K562 (cell line): ENCODE measurements around the gene STAU1. TPM values are rescaled to one million over a fixed set of nuclear protein-coding genes. Genes with fewer than 3 reads are reported as not detected.

Experiments used
- ATAC-seq: fragments of 200-7000 bp; cut with Tn5 transposase; 3 replicates; pipeline ENCODE4 v1.9.1; 2020; ENCODE audit warnings: moderate library complexity
- Bru-seq: library from RNA; stranded (reverse); fragments of 400-500 nt; gene quantifications from one replicate; lab custom pipeline; 2021; lab: Mats Ljungman, UMichigan
- BruChase-seq, 2 experiments: library from RNA; stranded (reverse); fragments of 400-500 nt; gene quantifications; one replicate each; lab custom pipeline; 2021; lab: Mats Ljungman, UMichigan
- BruUV-seq: library from RNA; stranded (reverse); fragments of 400-500 nt; replicated peaks from 2 replicates; lab custom pipeline; 2021; lab: Mats Ljungman, UMichigan
- CTCF ChIA-PET: fragments of 300-600 bp; formaldehyde crosslinking; extraction: SDS; loops from one replicate; lab custom pipeline; 2021; ENCODE audit warnings: low intra/inter-chr PET ratio; lab: Yijun Ruan, JAX
- POLR2A ChIA-PET: fragments of 300-600, 350-650 bp; sonication (Branson Sonifier 250); formaldehyde crosslinking; extraction: SDS; loops from one replicate; lab custom pipeline; 2021; ENCODE audit warnings: antibody characterized with exemption, inconsistent platforms; lab: Yijun Ruan, JAX
- DNase-seq, 4 experiments: peaks; one replicate each; pipeline versions ENCODE4 v3.0.0 to v3.0.0-alpha.2; 2011 to 2018; ENCODE audit warnings: low spot score in 3 of 4, mixed read lengths in 3 of 4; ENCODE audit errors: extremely low read depth in 1 of 4
- FAIRE-seq: peaks from 2 replicates; lab custom pipeline; 2011; peaks lifted over from hg19 to GRCh38; lab: Jason Lieb, UNC
- H2AFZ ChIP-seq: 2 replicates; pipeline ENCODE4 v1.6.0; 2011; ENCODE audit warnings: low read depth, low read length, control low read depth, inconsistent platforms
- H3K27ac ChIP-seq: fragments of 200-600 bp; 3 replicates; pipeline ENCODE4 v1.8.0; 2011; ENCODE audit warnings: low read depth, mild to moderate bottlenecking, control low read depth, inconsistent platforms, low read length, moderate library complexity, mixed read lengths; ENCODE audit errors: extremely low read depth
- H3K27me3 ChIP-seq, 2 experiments: fragments of 300-600 bp in 1 of 2; 2 replicates in 1 of 2; 3 replicates in 1 of 2; pipeline versions ENCODE4 v1.6.0 to v1.8.0; 2011; ENCODE audit warnings: inconsistent platforms in 2 of 2, low read length in 2 of 2, mild to moderate bottlenecking in 1 of 2, mixed read lengths in 1 of 2, moderate library complexity in 1 of 2; ENCODE audit not compliant: control insufficient read depth in 2 of 2, insufficient read depth in 2 of 2
- H3K36me3 ChIP-seq: fragments of 300-600 bp; 3 replicates; pipeline ENCODE4 v1.8.0; 2011; ENCODE audit warnings: mild to moderate bottlenecking, low read length, inconsistent platforms; ENCODE audit not compliant: control insufficient read depth, insufficient read depth
- H3K4me1 ChIP-seq, 2 experiments: fragments of 200-600 bp in 1 of 2; replicated peaks in 1 of 2; 2 replicates in 1 of 2; 3 replicates in 1 of 2; pipeline versions ENCODE4 v1.5.1 to v1.8.0; 2011; ENCODE audit warnings: inconsistent platforms in 2 of 2, low read length in 2 of 2, mild to moderate bottlenecking in 1 of 2, mixed read lengths in 1 of 2, moderate library complexity in 1 of 2; ENCODE audit not compliant: control insufficient read depth in 2 of 2, insufficient read depth in 2 of 2
- H3K4me2 ChIP-seq: 2 replicates; pipeline ENCODE4 v1.6.1; 2011; ENCODE audit warnings: low read length, control low read depth, inconsistent platforms, mixed read lengths; ENCODE audit not compliant: insufficient read depth
- H3K4me3 ChIP-seq: fragments of 200-600 bp; sonication (generic), shearing (Covaris generic); 2 replicates; pipeline ENCODE4 v1.5.1; 2016; ENCODE audit warnings: control low read depth, inconsistent platforms
- H3K79me2 ChIP-seq: fragments of 200-600 bp; 3 replicates; pipeline ENCODE4 v1.8.0; 2011; ENCODE audit warnings: low read length, inconsistent platforms; ENCODE audit not compliant: control insufficient read depth, insufficient read depth
- H3K9ac ChIP-seq, 2 experiments: 2 replicates each; pipeline versions ENCODE4 v1.6.0 to v1.6.1; 2011; ENCODE audit warnings: low read depth in 2 of 2, low read length in 2 of 2, control low read depth in 1 of 2, inconsistent platforms in 1 of 2, mild to moderate bottlenecking in 1 of 2, mixed read lengths in 1 of 2; ENCODE audit not compliant: insufficient read depth in 1 of 2
- H3K9me1 ChIP-seq: one replicate; pipeline ENCODE4 v1.6.0; 2011; ENCODE audit warnings: inconsistent platforms, mild to moderate bottlenecking, low read length, moderate library complexity; ENCODE audit not compliant: control insufficient read depth, insufficient read depth
- H3K9me3 ChIP-seq: replicated peaks from 2 replicates; pipeline ENCODE4 v1.5.1; 2011; ENCODE audit warnings: low read depth, low read length, inconsistent platforms; ENCODE audit not compliant: control insufficient read depth, insufficient read depth
- H4K20me1 ChIP-seq: replicated peaks from 2 replicates; pipeline ENCODE4 v1.6.1; 2011; ENCODE audit warnings: low read length, inconsistent platforms, mixed read lengths; ENCODE audit not compliant: control insufficient read depth, insufficient read depth
- KDM5B ChIP-seq: fragments of 200-600 bp; sonication (generic); IDR thresholded peaks from 2 replicates; pipeline ENCODE4 v1.6.1; 2012; ENCODE audit warnings: low read depth, mild to moderate bottlenecking, moderate library complexity, low read length, control low read depth, inconsistent platforms; ENCODE audit not compliant: insufficient replicate concordance
- NR2C1 ChIP-seq, 2 experiments: fragments of 450-650 bp; IDR thresholded peaks; 2 replicates each; pipeline ENCODE4 v1.6.1; 2017; ENCODE audit warnings: mild to moderate bottlenecking in 2 of 2, antibody characterized with exemption in 1 of 2, inconsistent platforms in 1 of 2, missing compliant biosample characterization in 1 of 2, missing genetic modification characterization in 1 of 2
- PTRF ChIP-seq: fragments of 450-650 bp; IDR thresholded peaks from 2 replicates; pipeline ENCODE4 v1.6.1; 2016; ENCODE audit warnings: mild to moderate bottlenecking, missing genetic modification characterization, missing compliant biosample characterization
- SUPT5H ChIP-seq: fragments of 450-650 bp; IDR thresholded peaks from 2 replicates; pipeline ENCODE4 v1.6.1; 2016
- WGBS: fragments of 100-300 bp; shearing (Covaris generic); methylation state at CpG from one replicate; pipeline ENCODE4 v1.1.6; 2016; ENCODE audit warnings: low coverage, mixed read lengths; ENCODE audit not compliant: insufficient coverage; ENCODE audit errors: missing lambda C conversion rate; 5-methylcytosine and 5-hydroxymethylcytosine counted together
- in situ Hi-C: fragments of 300-500 bp; cut with MboI; formaldehyde crosslinking; loops from 4 replicates; pipeline ENCODE4 v1.15.0; 2018; ENCODE audit warnings: inconsistent platforms, mixed read lengths
- intact Hi-C: fragments of 100-400 bp; cut with micrococcal nuclease; formaldehyde crosslinking; loops from 2 replicates; pipeline ENCODE4 v1.14.2; 2022
- long read RNA-seq, 3 experiments: library from polyadenylated mRNA in 2 of 3; library from RNA in 1 of 3; unstranded in 2 of 3; stranded (forward) in 1 of 3; transcript quantifications; one replicate each; pipeline ENCODE4 v2.0.0, GENCODE V29; 2019 to 2022
- polyA minus RNA-seq, 3 experiments: library from RNA; depleted of rRNA, polyadenylated mRNA; stranded (reverse); fragments of >200 nt; gene quantifications; 2 replicates each; pipeline ENCODE4 v1.2.3, GENCODE V29; 2011
- polyA plus RNA-seq, 8 experiments: library from polyadenylated mRNA; depleted of rRNA in 4 of 8; stranded (reverse) in 5 of 8; unstranded in 3 of 8; fragments of >200 nt; fragmentation: Nextera tagmentation in 2 of 8; fragmentation: Illumina TruSeq in 1 of 8; extraction: Ambion mirVana in 2 of 8; extraction: Trizol in 1 of 8; gene quantifications; 2 replicates each; pipeline versions ENCODE4 v1.2.1 to v1.2.3, GENCODE V29; 2011 to 2014; ENCODE audit warnings: inconsistent platforms in 1 of 8, missing spikeins in 1 of 8
- total RNA-seq, 7 experiments: library from RNA; depleted of rRNA in 6 of 7; stranded (reverse); fragments of >200 nt in 6 of 7; fragmentation: Illumina TruSeq in 2 of 7; extraction: Trizol in 2 of 7; gene quantifications; 2 replicates each; pipeline versions ENCODE4 v1.2.1 to v1.2.3, GENCODE V29; 2011 to 2021; ENCODE audit warnings: low replicate concordance in 1 of 7
- TF ChIP-seq, protein P1 (sequence below), 3 experiments: fragments of 200-800 bp in 1 of 3; fragments of 250-450 bp in 1 of 3; fragments of 450-650 bp in 1 of 3; sonication (Bioruptor Pico) in 1 of 3; sonication (Bioruptor generic) in 1 of 3; formaldehyde crosslinking in 1 of 3; IDR thresholded peaks; 2 replicates each; pipeline versions ENCODE4 v1.6.1 to v1.8.0; 2016 to 2022; ENCODE audit warnings: mild to moderate bottlenecking in 2 of 3, missing genetic modification characterization in 2 of 3, missing compliant biosample characterization in 1 of 3, moderate library complexity in 1 of 3

STAU1 gene, protein sequence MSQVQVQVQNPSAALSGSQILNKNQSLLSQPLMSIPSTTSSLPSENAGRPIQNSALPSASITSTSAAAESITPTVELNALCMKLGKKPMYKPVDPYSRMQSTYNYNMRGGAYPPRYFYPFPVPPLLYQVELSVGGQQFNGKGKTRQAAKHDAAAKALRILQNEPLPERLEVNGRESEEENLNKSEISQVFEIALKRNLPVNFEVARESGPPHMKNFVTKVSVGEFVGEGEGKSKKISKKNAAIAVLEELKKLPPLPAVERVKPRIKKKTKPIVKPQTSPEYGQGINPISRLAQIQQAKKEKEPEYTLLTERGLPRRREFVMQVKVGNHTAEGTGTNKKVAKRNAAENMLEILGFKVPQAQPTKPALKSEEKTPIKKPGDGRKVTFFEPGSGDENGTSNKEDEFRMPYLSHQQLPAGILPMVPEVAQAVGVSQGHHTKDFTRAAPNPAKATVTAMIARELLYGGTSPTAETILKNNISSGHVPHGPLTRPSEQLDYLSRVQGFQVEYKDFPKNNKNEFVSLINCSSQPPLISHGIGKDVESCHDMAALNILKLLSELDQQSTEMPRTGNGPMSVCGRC
- 34.6 and 56.6 TPM in 2 replicates for total RNA-seq (2011; cell fraction: chromatin; rRNA removed; ENCODE audit: low replicate concordance)
- total RNA-seq (2011; cell fraction: nucleolus; rRNA removed): 20.2 and 22.2 TPM in 2 replicates
- total RNA-seq (2011; cell fraction: nucleoplasm; rRNA removed): 32.0 and 38.2 TPM in 2 replicates
- total RNA-seq (2014; rRNA removed) (42.2 and 45.8 TPM in 2 replicates), total RNA-seq (2014; rRNA removed; fragmentation: Illumina TruSeq; extraction: Trizol) (47.2 and 47.5 TPM in 2 replicates), total RNA-seq (2015; rRNA removed; fragmentation: Illumina TruSeq; extraction: Trizol) (50.6 and 51.9 TPM in 2 replicates), total RNA-seq (2021) (86.5 and 92.0 TPM in 2 replicates), polyA plus RNA-seq (2011; rRNA removed) (51.2 and 57.0 TPM in 2 replicates), polyA plus RNA-seq (2014; fragmentation: Illumina TruSeq; extraction: Trizol) (90.7 and 106 TPM in 2 replicates), polyA plus RNA-seq (2014; fragmentation: Nextera tagmentation; extraction: Ambion mirVana) (10 to 100 TPM; 18.0 to 18.1 TPM), polyA plus RNA-seq (2014; rRNA removed) (62.2 and 63.4 TPM in 2 replicates), polyA minus RNA-seq (2011; rRNA and poly(A)+ RNA removed) (51.0 and 55.1 TPM in 2 replicates), Bru-seq, nascent RNA (percentile 84 among the genes with signal in this experiment), BruChase-seq, experiment 1, labeled RNA remaining after a 2-hour chase (percentile 91 among the genes with signal in this experiment), BruChase-seq, experiment 2, labeled RNA remaining after a 6-hour chase (percentile 90 among the genes with signal in this experiment)
- polyA plus RNA-seq (2011; cell fraction: cytosol; rRNA removed): 32.2 and 44.9 TPM in 2 replicates
- 25.1 and 25.6 TPM in 2 replicates for polyA plus RNA-seq (2011; cell fraction: nucleus; rRNA removed)
- 62.6 and 64.2 TPM in 2 replicates for polyA plus RNA-seq (2012)
- polyA minus RNA-seq (2011; cell fraction: cytosol; rRNA and poly(A)+ RNA removed): 45.9 and 47.1 TPM in 2 replicates
- polyA minus RNA-seq (2011; cell fraction: nucleus; rRNA and poly(A)+ RNA removed): 8.6 and 13.9 TPM in 2 replicates
- long read RNA-seq, experiment 1, transcript STAU1-201 (14 exons, 3,334 nt): minor isoform, 5 of 546 reads
- long read RNA-seq, experiment 1, transcript STAU1-207 (14 exons, 3,684 nt): minor isoform, 12 of 546 reads
- long read RNA-seq, experiment 1, transcript STAU1-206 (13 exons, 3,411 nt): minor isoform, 9 of 546 reads
- long read RNA-seq, experiment 1, transcript STAU1-203 (13 exons, 3,211 nt): major isoform, 75 of 546 reads
- long read RNA-seq, experiment 1, partial matches to known transcripts: 361 of 546 reads
- long read RNA-seq, experiment 1, other reads (novel, unspliced or antisense): 80 of 546 reads
- long read RNA-seq, experiment 2, transcript STAU1-203 (13 exons, 3,211 nt): major isoform, 11 of 113 reads
- long read RNA-seq, experiment 2, partial matches to known transcripts: 11 of 113 reads
- long read RNA-seq, experiment 2, other reads (novel, unspliced or antisense): 84 of 113 reads
- long read RNA-seq, experiment 3, transcript STAU1-203 (13 exons, 3,211 nt): major isoform, 19 of 106 reads
- long read RNA-seq, experiment 3, partial matches to known transcripts: 73 of 106 reads
- long read RNA-seq, experiment 3, other reads (novel, unspliced or antisense): 9 of 106 reads

DNA sequence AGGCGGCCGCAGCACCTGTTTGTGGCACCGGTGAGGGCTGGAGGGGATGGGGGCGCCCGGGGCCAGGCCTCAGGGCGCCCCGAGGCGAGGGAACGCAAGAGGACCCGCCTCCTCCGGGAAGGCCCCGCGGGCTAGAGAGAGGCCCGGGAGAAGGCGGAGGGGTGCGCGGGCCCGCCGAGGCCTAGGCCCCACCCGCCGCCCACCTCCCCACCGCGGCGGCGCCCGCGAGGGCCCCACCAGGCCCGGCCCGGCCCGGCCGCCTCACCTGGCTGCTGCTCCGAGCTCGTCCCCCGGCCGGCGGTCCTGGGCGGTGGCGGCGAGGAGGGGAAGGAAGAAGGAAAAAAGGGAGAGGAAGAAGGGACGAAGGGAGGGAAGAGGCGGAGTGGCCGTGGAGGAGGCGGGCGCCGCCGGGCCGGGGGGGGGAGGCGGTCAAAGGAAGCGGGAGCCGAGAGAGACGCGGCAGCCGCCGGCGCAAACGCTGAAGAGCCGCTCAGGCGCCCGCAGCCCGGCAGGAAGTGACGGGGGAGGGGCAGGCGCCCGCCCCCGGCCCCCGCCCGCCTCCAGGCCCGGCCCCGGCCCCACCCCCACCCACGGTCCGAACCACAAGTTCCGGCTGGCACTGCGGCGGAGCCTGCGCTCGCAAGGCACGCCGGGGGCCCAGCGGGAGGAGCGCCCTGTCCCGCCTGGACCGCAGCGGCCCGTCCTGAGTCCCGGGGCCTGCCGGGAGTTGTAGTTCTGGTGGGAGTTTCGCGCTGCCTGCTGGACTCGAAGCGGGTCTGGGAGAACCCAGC, at the start of gene STAU1:
Gene STAU1, minus strand, starts transcription at position 484 of the 791 bp plus-strand sequence. CDS start 22,133 bp downstream, outside the sequence.
- ATAC-seq: peak; percentile 94
- in situ Hi-C loops: no loop called here
- no TSS peak for BruUV-seq
- TF ChIP-seq PTRF (tag) (no peak), NR2C1 (IDR thresholded peaks at IDR 0.05) (no peak), NR2C1 (tag; IDR thresholded peaks at IDR 0.05) (peak; percentile 62), KDM5B (peak; percentile 55), SUPT5H (peak; percentile 82)
- TF ChIP-seq, protein P1, sequence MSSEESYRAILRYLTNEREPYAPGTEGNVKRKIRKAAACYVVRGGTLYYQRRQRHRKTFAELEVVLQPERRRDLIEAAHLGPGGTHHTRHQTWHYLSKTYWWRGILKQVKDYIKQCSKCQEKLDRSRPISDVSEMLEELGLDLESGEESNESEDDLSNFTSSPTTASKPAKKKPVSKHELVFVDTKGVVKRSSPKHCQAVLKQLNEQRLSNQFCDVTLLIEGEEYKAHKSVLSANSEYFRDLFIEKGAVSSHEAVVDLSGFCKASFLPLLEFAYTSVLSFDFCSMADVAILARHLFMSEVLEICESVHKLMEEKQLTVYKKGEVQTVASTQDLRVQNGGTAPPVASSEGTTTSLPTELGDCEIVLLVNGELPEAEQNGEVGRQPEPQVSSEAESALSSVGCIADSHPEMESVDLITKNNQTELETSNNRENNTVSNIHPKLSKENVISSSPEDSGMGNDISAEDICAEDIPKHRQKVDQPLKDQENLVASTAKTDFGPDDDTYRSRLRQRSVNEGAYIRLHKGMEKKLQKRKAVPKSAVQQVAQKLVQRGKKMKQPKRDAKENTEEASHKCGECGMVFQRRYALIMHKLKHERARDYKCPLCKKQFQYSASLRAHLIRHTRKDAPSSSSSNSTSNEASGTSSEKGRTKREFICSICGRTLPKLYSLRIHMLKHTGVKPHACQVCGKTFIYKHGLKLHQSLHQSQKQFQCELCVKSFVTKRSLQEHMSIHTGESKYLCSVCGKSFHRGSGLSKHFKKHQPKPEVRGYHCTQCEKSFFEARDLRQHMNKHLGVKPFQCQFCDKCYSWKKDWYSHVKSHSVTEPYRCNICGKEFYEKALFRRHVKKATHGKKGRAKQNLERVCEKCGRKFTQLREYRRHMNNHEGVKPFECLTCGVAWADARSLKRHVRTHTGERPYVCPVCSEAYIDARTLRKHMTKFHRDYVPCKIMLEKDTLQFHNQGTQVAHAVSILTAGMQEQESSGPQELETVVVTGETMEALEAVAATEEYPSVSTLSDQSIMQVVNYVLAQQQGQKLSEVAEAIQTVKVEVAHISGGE (CRISPR knock-in tag; IDR thresholded peaks at IDR 0.05): peak in 1 of 3 experiments; percentile 85; a peak in 3 of 6 replicates

More for the DNA sequence above, at the start of gene STAU1:
- Histone ChIP-seq H3K9me1 (no peaks in the 10 kb centered on the region), H3K4me2 (peak within 1 kb of the TSS; percentile 97), H3K9ac (peak within 1 kb of the TSS; percentile 72 to 94), H2AFZ (peak within 1 kb of the TSS; percentile 99), H3K79me2 (peaks cover 51% of the 10 kb centered on the region), H3K36me3 (peaks cover 13% of the 10 kb centered on the region; the same call in 1 of the 3 replicates), H3K27me3 (no peaks in the 10 kb centered on the region), H3K27ac (peak within 1 kb of the TSS; percentile 90), H3K4me3 (peak within 1 kb of the TSS; percentile 88), H4K20me1 (peaks cover 12% of the 10 kb centered on the region), H3K4me1 (peaks cover 21% of the 10 kb centered on the region in 2 experiments), H3K9me3 (0 out of 2 replicates have a peak, but pooled peaks cover 2% of the 10 kb centered on the region)
- under 1% methylated on average over 39 of the region's 89 CpGs for WGBS
- intact Hi-C loops: loop anchor here (5.0 kb wide), 2 partner anchors 89 to 266 kb away; partner anchors contain the start of genes ARFGEF2 and ZNFX1
- ChIA-PET CTCF (interaction anchor here (0.6 kb wide), 1 partner anchor 140 kb away, joined by 3 read pairs; no protein-coding TSS in a partner anchor), POLR2A (no interaction called here)
- peak; percentile 83 for FAIRE-seq
- peak; percentile 96 to 97 (median 97) for DNase-seq
